Thyroid gland (tissue), 4 donors: ENCODE measurements around the gene MYO1G.

Experiments used
- CTCF ChIP-seq, 6 experiments: fragments of 200-600 bp in 3 of 6; fragments of 450-650 bp in 3 of 6; sonication (generic) in 3 of 6; IDR thresholded peaks; one replicate each; pipeline ENCODE4 v1.5.1; 2016 to 2019; ENCODE audit warnings: antibody characterized with exemption in 6 of 6, mild to moderate bottlenecking in 2 of 6, inconsistent platforms in 1 of 6, moderate library complexity in 1 of 6
- POLR2A ChIP-seq, 2 donors: fragments of 450-650 bp; IDR thresholded peaks; one replicate each; pipeline ENCODE4 v1.6.1; 2017; ENCODE audit warnings: antibody characterized with exemption in 2 of 2, mild to moderate bottlenecking in 2 of 2, moderate library complexity in 1 of 2

GRCh38 chr7:44999245-45000092, 20.7 kb upstream of the MYO1G start:
- TF ChIP-seq CTCF (IDR thresholded peaks at IDR 0.05) = no peak
- TF ChIP-seq POLR2A (IDR thresholded peaks at IDR 0.05) = peak in 1 of 2 donors; percentile 57
